Keratinocyte (primary cell): ENCODE results near the gene RGS6. TPM values are rescaled to one million over a fixed set of nuclear protein-coding genes. Genes with fewer than 3 reads are reported as not detected.

Experiments
- DNase-seq: peaks from one replicate; pipeline ENCODE4 v3.0.0-alpha.2; 2011; ENCODE audit warnings: low read depth, missing footprints, low spot score
- FAIRE-seq: peaks from 2 replicates; lab custom pipeline; 2011; peaks lifted over from hg19 to GRCh38; lab: Jason Lieb, UNC
- H2AFZ ChIP-seq: 2 replicates; pipeline ENCODE4 v1.6.0; 2012; ENCODE audit warnings: low read length, control low read depth, inconsistent platforms; ENCODE audit not compliant: control insufficient read depth
- H3K27ac ChIP-seq: 2 replicates; pipeline ENCODE4 v1.5.1; 2011; ENCODE audit warnings: low read length; ENCODE audit not compliant: control insufficient read depth, insufficient read depth
- H3K27me3 ChIP-seq: 3 replicates; pipeline ENCODE4 v1.6.0; 2011; ENCODE audit warnings: low read length; ENCODE audit not compliant: control insufficient read depth, insufficient read depth; ENCODE audit errors: extremely low read depth
- H3K36me3 ChIP-seq, 2 experiments: 2 replicates in 1 of 2; 3 replicates in 1 of 2; pipeline ENCODE4 v1.5.1; 2011; ENCODE audit warnings: low read length in 2 of 2, mild to moderate bottlenecking in 1 of 2; ENCODE audit not compliant: control insufficient read depth in 2 of 2, insufficient read depth in 2 of 2; ENCODE audit errors: extremely low read depth in 1 of 2
- H3K4me1 ChIP-seq: 3 replicates; pipeline ENCODE4 v1.5.1; 2011; ENCODE audit warnings: low read length; ENCODE audit not compliant: control insufficient read depth, insufficient read depth; ENCODE audit errors: extremely low read depth
- H3K4me2 ChIP-seq: 3 replicates; pipeline ENCODE4 v1.6.0; 2011; ENCODE audit warnings: low read depth, low read length; ENCODE audit not compliant: control insufficient read depth, insufficient read depth; ENCODE audit errors: extremely low read depth
- H3K4me3 ChIP-seq, 3 experiments: fragments of 200-600 bp in 1 of 3; sonication (generic) in 1 of 3; 2 replicates in 2 of 3; 3 replicates in 1 of 3; pipeline ENCODE4 v1.5.1; 2011 to 2016; ENCODE audit warnings: low read length in 3 of 3, mild to moderate bottlenecking in 3 of 3, control low read depth in 2 of 3, inconsistent platforms in 1 of 3, low read depth in 1 of 3, mixed read lengths in 1 of 3, mixed run types in 1 of 3, moderate library complexity in 1 of 3; ENCODE audit not compliant: control insufficient read depth in 2 of 3, insufficient read depth in 2 of 3; ENCODE audit errors: extremely low read depth in 1 of 3
- H3K79me2 ChIP-seq: 2 replicates; pipeline ENCODE4 v1.6.0; 2012; ENCODE audit warnings: low read length; ENCODE audit not compliant: control insufficient read depth, insufficient read depth
- H3K9ac ChIP-seq: 3 replicates; pipeline ENCODE4 v1.6.0; 2011; ENCODE audit warnings: low read length; ENCODE audit not compliant: control insufficient read depth, insufficient read depth; ENCODE audit errors: extremely low read depth
- H3K9me1 ChIP-seq: 3 replicates; pipeline ENCODE4 v1.6.0; 2011; ENCODE audit warnings: low read length; ENCODE audit not compliant: control insufficient read depth, insufficient read depth; ENCODE audit errors: extremely low read depth
- H3K9me3 ChIP-seq: 2 replicates; pipeline ENCODE4 v1.5.1; 2012; ENCODE audit warnings: low read depth, low read length; ENCODE audit not compliant: control insufficient read depth
- H4K20me1 ChIP-seq: 3 replicates; pipeline ENCODE4 v1.6.0; 2011; ENCODE audit warnings: low read length; ENCODE audit not compliant: control insufficient read depth, insufficient read depth; ENCODE audit errors: extremely low read depth
- CTCF ChIP-seq, 3 experiments: IDR thresholded peaks in 1 of 3; conservative IDR thresholded peaks in 1 of 3; optimal IDR thresholded peaks in 1 of 3; 2 replicates in 2 of 3; 3 replicates in 1 of 3; pipeline versions ENCODE3 to v1.5.1; 2011; ENCODE audit warnings: low read length in 3 of 3, mild to moderate bottlenecking in 3 of 3, moderate library complexity in 2 of 3, control low read depth in 1 of 3, inconsistent platforms in 1 of 3; ENCODE audit not compliant: insufficient read depth in 2 of 3; ENCODE audit errors: extremely low read depth in 1 of 3
- EZH2 ChIP-seq: IDR thresholded peaks from one replicate; pipeline ENCODE4 v1.6.1; 2012; ENCODE audit warnings: inconsistent platforms, mild to moderate bottlenecking, low read length, moderate library complexity
- dilution Hi-C: fragments of 300-500 bp; cut with MboI; formaldehyde crosslinking; loops from one replicate; pipeline ENCODE4 v1.7.0; 2020; ENCODE audit warnings: low sequenced_read_pairs; ENCODE audit not compliant: extremely low pct_ligation_motif_present
- polyA plus RNA-seq, 5 experiments: library from polyadenylated mRNA; depleted of rRNA in 3 of 5; stranded (reverse) in 3 of 5; stranded (forward) in 1 of 5; unstranded in 1 of 5; fragments of >200 nt; gene quantifications; 1 replicate in 1 of 5; 2 replicates in 3 of 5; 3 replicates in 1 of 5; pipeline versions ENCODE4 v1.2.1 to v1.2.3, GENCODE V29; 2011 to 2012; ENCODE audit warnings: missing spikeins in 2 of 5, low read depth in 1 of 5, low replicate concordance in 1 of 5

Gene RGS6
- polyA plus RNA-seq, 1 donor (not counting 4 experiments of a cell fraction or from before 2014, with no cell fraction given): not detected

- Histone ChIP-seq H3K36me3 (no peaks in the 10 kb centered on the region), H3K4me1 (no peaks in the 10 kb centered on the region), H3K9me3 (no peaks in the 10 kb centered on the region), H3K9me1 (no peaks in the 10 kb centered on the region), H2AFZ (no peak overlapping the region), H3K79me2 (no peaks in the 10 kb centered on the region), H4K20me1 (no peaks in the 10 kb centered on the region), H3K4me2 (no peak overlapping the region), H3K4me3 (no peak overlapping the region), H3K9ac (no peak overlapping the region), H3K27me3 (peaks cover 13% of the 10 kb centered on the region), H3K27ac (no peak overlapping the region)
- FAIRE-seq (no peak), DNase-seq (no peak)
- no peak for TF ChIP-seq CTCF (optimal IDR thresholded peaks at IDR 0.05 in 1 of 3, IDR thresholded peaks at IDR 0.05 in 1 of 3, conservative IDR thresholded peaks at IDR 0.05 in 1 of 3; ENCODE audit: extremely low read depth in 1 of 3, insufficient read depth in 2 of 3, low read length in 3 of 3)
- TF ChIP-seq EZH2: no peak
- dilution Hi-C loops: no loop called here
Observed at GRCh38 chr14:72451054-72451972, 519.1 kb downstream of the RGS6 start.

GRCh38 chr14:72452774-72453173, 520.5 kb downstream of the RGS6 start:
- DNase-seq (no peak), FAIRE-seq (no peak)
- dilution Hi-C loops: no loop called here
- Histone ChIP-seq H2AFZ (no peak overlapping the region), H3K4me3 (no peak overlapping the region), H3K9ac (no peak overlapping the region), H3K36me3 (no peaks in the 10 kb centered on the region), H3K4me1 (no peaks in the 10 kb centered on the region), H3K27ac (no peak overlapping the region), H3K4me2 (no peak overlapping the region), H3K9me3 (no peaks in the 10 kb centered on the region), H3K27me3 (peaks cover 13% of the 10 kb centered on the region), H4K20me1 (no peaks in the 10 kb centered on the region), H3K79me2 (no peaks in the 10 kb centered on the region), H3K9me1 (no peaks in the 10 kb centered on the region)
- TF ChIP-seq CTCF (optimal IDR thresholded peaks at IDR 0.05 in 1 of 3, IDR thresholded peaks at IDR 0.05 in 1 of 3, conservative IDR thresholded peaks at IDR 0.05 in 1 of 3; ENCODE audit: extremely low read depth in 1 of 3, insufficient read depth in 2 of 3, low read length in 3 of 3) (no peak), EZH2 (no peak)
